IPS DF 4.7 (cell line): Measurements from ENCODE around the gene GMIP.
A peak's percentile ranks its signal among the peaks of the same experiment; 100 is the strongest.

ENCODE experiments used
- DNase-seq: peaks from one replicate; pipeline ENCODE4 v3.0.0-alpha.2; 2013; ENCODE audit warnings: low spot score; ENCODE audit errors: extremely low read depth

Gene GMIP

DNA sequence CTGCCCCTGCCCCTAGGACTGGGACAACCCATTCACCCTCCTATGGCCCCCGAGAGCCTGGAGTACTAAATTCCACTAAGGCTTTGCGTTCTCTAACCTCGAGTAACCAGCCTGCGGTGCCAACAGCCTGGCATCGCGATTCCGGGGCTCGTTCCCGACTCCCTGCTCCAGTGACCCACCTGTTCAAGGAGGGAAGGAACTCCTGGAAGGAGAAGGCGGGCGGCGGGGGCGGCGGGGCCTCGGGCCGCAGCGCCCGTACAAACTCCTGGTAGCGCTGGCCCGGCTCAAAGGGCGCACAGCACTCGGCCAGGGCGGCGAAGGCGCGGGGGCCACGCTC is 6.3 kb downstream of the GMIP start:
- no peak for DNase-seq

DNA sequence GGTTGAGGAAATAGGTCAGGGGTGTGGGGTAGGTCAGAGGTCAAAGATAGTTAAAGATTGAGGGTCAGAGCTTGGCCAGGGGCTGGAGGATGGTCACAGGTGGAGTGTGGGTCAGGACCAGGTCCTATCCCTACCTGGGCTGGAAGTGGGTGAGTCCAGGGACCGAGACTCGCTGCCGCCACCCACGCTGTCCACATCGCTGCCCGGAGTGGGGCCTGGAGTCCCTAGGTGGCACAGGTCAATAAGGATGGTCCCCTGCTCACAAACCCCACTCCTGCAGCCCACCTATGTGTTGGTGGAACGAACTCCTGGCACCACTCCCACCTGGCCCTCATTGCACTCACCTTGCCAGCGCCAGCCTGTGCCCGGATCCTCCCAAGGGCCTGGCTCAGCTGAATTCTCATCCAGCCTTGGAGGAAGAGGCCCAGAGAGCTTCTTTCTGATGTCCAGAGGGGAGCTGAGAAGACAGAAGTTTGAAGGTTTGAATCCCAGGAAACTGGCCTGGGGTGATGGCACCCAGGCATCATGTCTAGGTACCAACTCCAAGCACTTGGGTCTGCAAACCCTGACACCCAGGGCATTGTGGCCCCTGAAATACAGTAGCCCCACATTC is 6.8 kb downstream of the GMIP start:
- DNase-seq, result no peak

DNA sequence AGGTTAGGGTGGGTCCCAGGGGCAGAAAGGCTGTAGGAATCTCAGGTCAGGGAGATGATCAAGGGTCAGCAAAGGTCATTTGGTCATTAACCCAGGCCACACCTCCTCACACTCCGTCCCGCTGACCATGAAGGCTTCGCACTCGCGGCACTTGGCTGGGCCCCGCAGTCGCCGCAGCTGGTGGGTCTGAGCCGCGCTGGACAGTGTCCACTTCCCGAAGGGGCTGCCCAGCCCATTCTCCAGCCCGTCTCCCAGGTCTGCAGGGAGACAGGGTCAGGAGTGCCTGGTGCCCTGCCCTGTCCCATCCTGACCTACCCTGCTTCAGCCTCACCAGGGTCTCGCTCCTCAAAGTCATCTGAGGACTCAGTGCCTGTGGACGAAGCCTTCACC is 8.1 kb downstream of the GMIP start:
- no peak for DNase-seq

DNA sequence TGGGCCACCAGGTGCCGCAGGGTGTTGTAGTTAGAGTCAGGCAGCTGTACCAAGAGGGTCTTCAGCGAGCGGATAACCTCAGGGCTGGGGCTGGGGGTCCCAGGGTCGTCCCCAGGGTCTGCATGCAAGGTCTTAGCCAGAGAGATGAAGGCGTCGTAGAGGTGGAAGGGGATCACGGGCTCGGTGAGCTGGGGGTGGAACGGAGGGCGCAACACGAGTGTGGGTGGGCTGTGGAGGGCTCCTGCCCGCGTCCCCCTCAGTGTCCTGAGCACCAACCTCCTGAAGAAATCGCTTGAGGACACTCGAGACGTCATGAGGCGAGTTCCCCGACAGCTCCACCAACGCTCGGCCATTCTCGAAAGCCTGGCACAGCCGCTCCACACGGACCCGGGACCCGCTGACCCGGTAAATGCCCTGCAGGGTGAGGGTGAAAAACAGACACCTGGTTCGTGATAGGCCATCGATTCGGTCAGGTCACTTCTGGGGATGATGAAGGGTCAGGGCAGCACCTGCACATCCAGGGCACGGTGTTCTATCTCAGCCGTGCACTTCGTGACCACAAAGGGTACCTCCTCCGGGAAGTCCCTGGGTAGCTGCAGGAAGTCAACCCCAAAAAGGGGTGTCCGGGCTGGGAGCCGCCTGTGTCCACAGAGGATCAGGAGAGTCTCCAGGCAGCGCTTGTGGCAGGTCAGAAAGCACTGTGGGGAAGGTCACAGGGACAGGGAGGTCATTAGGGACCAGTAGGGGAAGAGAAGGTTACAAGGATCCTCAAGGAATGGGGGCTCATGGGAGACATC is 8.7 kb downstream of the GMIP start:
- DNase-seq, result no peak

DNA sequence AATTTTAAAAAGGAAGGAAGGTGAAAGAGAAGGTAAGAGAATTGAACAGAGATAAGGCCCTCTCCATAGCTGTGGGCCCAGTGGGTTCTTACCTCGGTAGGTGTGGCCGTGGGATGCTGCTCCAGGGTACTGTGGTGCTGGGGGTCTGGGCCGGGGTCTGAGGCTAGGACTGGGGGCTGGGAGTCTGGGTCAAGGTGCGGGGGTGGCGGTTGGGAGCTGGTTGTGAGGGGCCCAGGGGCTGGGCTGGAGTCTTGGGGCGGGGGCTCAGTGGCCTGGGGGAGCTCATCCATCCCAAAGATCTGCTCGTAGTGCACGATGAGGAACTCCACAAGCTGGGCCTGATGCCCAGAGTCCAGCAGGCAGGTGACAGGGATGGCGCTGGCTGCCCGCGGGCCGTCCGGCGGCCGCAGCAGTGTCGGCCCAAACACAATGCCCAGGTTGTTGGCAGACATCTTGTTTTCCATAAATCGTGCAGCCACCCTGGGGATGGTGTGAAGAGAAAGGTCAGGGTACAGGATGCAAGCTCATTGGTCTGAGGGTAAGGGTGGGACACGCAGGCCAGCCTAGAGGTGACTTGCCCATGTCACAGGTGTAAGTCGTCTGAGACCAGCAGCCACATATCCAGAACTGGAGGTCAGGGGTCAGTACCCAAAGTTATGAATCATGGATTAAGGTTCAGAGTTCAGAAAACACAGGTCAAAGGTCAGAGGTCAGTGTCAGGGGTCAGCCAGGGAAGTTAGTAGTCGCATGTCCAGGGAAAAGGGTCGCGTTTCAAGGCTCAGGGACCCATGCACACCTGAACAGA is 9.5 kb downstream of the GMIP start:
- DNase-seq, result no peak

DNA sequence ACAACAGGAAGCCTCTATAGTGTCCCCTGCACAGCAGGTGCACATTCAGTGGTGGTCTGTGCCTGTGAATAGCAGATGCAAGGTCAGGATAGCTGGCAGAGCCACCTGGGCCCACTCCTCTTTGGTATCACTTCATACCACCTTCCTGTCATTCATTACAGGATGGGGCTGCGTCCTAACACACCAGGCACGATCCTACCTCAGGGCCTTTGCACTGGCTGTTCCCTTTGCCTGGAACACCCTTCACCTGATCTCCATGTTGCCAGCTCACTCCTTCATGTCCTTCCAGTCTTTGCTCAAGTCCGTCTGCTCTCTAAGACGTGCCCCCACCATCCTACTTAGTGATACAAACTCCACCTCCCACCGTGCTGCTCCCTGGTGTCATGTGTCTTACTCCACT is 10.8 kb downstream of the GMIP start:
- DNase-seq, result no peak

DNA sequence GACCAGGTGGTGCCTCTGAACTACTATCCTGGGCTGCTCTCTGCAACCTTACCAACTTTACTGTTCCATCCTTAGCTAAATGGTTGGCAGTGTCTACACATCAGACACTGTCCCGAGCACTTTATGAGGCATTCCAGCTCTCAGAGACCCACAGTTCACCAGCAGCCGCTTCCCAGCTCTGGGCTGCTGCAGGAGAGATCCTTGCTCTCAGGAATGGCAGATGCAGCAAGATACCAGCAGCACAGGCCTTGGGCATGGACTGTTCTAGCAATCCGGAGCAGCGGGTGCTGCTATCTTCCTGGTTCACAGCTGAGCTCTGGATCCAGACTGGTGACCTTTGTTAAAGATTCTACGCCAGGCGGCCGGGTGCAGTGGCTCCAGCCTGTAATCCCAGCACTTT is 12.1 kb downstream of the GMIP start:
- DNase-seq, result no peak

DNA sequence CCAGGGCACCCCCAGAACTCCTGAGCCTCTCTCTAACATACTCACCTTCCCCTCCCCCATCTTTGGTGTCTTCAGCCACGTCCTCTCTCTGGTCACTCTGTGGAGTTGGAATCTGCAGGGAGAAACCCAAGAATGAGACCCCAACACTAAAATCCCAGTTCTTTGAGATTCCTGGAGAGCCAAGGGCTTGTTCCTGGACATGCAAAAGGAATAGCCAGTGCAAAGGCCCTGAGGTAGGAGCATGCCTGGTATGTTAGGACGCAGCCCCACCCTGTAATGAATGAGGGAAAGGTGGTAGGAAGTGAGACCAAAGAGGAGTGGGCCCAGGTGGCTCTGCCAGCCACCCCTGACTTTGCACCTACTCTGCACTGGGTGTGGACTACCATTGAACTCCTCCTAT is 13.0 kb downstream of the GMIP start:
- DNase-seq, result no peak

DNA sequence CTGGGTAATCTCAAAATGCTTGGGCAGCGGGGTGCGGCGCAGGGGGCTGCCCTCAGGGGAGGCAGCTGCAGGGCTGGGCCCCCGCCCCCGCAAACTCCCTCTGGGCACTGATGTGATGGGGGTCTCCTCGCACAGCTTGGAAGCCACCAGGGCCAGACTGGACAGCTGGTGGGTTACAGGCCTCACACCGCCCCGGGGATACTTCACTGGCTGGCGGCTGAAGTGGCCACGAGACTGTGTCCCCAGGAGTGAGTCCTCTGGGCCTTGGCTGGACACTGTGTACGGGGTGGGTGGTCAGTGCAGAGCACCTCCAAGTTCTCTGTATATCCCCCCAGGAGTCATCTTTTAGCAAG is 13.4 kb downstream of the GMIP start:
- no peak for DNase-seq

DNA sequence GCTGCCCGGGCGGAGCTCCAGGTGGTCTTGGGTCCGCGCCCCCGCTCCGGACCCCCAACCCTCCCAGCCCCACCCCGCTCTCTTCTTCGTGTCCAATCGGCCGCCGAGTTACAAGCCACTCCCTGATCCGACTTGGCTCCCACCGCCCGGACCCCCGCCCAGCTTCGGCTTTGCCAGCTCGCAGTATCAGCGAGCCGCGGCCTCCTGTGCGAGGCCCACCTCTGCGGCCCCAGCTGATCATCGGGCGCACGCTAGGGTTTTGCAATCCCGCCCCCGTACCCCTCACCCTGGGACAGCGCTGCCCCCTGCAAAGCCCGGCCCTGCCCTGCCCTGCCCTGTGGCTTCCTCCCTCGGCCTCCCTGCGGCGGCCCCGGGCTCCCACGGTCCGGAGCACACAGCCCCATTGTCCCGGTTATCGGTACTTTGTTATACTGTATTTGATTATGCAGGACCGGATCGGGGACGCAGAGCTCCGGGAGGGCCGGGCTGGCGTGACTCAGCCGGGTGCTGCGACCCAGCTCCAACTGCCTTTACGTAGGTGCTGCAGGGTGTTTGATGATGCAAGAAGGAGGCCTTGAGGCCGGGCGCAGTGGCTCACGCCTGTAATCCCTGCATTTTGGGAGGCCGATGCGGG is 14.8 kb downstream of the GMIP start:
- no peak for DNase-seq

DNA sequence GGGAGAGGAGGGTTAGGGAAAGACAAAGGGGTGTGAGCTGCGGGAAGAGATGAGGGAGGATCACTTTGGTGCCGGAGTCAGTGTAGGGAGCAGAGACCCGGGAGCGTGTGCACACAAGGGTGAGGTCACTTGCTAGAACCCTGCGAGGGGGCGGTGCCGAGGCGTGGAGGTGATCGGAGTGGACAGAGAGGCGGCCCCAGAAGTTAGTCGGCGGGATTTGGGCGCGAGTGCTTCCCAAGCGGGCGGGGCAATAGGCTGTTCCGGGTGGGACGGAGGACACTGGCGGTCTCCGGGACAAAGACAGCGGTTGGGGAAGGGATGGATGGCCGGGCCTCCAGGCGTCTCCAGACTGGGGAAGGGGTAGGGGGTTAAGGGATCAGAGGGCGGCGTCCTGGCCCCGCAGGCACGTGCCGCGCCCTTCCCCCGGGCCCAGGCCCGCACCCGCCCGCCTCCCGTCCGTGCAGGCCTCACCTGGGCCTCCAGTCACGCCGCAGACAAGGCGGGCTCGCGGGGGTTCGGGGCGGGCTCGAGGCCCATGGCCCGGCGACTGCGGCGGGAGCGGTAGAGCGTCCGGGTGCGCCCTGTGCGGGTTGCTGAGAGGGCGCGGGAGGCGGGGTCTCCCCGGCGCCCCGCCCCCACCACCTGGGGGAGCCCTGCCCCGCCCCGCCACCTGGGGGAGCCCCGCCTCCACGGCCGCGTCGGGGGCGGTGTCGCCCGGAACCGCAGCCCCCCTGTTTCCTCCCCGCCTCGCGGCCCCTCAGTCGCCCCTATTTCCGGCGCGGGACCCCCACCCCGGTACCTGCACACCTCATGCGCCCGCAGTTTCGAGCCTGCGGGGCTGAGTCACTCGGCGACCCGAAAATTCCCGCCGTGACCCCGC is 15.6 kb downstream of the GMIP start, which contains the start of gene LPAR2:
Gene LPAR2 (minus strand): TSS at position 600 of the 880 bp plus-strand sequence. CDS start 945 bp downstream, outside the sequence.
- no peak for DNase-seq

DNA sequence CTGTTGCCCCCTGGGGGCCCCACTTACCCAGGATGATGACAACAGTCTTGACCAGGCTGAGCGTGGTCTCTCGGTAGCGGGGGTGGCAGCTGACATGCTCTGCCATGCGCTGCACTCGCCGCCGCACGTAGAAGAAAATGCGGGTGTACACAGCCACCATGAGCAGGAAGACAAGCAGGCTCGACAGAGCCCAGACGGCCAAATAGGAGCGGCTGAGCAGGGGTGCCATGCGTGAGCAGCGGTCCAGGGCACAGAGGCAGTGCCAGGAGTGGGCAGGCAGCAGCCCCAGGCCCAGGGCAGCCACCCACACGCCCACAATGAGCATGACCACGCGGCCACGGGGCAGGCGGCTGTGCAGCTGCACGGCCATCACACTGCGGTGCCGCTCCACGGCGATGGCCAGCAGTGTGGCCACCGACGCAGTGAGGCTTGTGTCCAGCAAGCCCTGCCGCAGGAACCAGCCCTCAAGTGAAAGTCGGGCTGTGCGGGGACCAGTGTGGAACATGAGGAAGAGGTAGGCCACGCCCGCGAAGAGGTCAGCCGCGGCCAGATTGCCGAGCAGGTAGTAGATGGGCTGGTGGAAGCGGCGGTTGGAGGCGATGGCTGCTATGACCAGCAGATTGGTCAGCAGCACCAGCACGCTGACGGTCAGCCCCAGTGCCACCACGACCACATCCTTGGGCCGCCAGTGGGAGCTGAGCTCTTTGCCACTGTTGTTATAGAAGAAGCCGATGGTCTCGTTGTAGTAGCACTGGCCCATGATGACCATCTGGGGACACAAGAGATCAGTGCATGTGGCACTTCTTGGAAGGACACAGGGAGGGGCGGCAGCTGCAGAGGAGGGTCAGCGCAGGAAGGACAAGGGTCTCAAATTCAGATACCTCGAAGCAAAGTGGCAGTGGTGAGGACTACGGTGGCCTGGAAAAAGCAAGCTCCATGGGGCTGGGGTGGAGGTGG is 16.7 kb downstream of the GMIP start:
- DNase-seq, result no peak

DNA sequence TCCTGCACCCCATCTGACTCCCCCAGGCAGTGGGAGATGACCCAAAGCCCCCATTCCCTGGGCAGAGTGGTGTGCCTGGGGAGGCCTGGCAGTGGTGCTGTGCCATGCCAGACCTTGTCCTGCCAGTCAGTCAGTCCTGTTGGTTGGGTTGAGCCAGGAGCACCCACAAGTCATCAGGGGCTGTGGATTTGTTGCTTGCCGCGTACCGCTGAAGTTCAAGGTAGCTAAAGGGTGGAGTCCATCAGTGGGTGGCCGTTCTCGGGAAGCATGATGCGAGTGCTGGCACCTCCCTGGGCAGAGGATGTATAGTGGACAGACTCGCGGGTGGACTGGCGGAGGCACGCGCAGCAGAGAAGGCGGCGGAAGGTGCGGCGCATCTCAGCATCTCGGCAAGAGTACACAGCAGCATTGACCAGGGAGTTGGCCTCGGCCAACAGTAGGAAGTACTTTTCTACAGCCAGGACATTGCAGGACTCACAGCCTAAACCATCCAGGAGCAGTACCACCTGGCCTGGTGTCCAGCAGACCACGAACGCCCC is 19.4 kb downstream of the GMIP start:
- DNase-seq, result no peak

DNA sequence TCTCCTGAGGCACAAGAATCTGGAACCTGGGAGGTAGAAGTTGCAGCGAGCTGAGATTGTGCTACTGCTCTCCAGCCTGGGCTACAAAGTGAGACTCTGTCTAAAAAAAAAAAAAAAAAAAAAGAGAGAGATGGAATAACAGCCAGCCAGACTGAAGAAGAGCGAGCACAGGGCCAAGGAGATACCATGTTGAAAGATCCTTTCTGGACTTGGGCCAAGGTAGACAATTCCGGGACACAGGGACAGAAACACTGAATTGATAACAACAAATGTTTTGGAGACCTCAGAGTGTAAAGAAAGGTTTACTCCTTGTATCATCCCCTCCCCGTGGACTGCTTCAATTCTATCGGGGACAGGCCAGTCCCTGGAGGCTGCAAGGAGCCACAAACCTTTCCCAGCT is 20.1 kb downstream of the GMIP start:
- no peak for DNase-seq

DNA sequence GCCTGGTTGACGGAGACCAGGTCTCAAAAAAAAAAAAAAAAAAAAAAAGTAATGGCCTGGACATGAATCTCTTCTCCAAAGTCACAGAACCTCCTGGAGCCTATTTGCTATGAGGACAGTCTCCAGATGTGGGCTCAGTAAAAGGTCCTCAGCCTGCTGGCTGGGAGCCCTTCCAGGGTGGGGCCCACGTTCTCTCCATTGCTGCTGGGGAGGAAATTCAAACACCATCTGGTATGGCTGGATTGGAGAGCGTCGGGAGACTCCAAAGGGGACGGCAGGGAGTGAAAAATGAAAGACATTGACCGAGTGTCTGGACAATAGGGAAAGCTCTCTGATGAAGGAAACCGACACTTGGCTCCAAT is 23.6 kb downstream of the GMIP start:
- no peak for DNase-seq

DNA sequence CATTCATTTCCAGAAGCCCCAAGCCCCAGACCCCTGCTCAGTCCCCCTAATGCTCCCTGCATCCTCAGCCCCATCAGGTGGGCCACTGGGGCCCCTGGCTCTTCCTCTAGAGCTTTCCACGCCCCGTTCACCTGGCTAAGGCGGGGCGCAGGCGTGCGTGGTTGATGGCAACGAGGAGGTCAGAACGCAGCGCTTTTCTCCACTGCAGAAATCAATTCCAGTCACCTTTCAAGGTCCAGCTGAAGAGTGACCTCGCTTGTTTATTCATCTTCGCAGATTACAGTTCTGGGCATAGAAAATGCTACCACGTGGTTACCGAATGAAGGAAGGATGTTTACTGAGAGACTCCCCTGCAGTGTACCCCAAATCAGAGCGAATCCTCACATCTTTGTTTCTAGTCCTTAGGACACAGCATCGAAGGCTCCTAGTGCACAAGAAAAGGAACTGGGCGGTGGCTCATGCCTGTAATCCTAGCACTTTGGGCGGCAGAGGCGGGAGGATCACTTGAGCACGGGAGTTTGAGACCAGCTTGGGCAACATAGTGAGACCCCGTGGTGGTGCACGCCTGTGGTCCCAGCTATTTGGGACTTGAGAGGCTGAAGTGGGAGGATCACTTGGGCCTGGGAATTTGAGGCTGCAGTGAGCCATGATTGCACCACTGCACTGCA is 24.1 kb downstream of the GMIP start:
- DNase-seq, result no peak

DNA sequence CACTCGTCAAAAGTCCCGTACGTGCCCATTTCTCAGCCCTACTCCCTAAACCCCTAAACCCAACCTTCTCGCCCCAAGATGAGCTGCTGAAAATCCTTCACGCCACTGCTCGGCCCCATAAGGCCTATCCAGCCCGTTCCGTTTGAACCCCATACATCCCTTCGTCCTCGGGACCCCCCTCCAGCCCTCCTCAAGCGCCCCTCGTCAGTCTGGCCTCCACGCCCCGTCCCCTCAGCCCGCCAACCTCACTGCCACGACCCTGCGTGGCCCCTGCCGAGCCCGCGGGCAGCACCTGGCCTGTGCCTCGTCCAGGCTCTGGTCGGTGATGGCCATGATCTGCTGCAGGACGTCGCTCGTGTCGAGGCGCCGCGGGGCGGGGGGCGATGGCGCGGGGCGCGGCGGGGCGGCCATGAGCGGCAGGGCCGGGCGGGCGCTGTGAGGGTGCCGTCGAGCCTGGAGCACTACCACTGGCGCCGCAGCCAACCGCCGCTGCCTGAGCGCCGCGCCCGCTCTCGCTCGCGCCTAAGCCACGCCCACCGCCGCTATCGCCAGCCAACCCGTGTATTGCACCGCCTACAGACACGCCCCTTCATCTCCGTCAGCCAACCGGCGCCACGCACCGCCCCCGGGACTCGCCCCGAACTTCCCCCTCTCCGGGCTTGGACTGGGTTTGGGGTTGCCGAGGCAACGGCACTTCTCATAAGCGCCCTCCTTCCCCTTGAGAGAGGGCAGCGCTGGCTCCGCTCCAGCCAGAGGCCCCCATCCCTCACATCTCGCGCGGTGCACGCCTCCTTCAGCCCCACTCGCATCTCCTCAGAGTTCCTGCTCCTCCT is 25.0 kb downstream of the GMIP start, which contains the start of gene PBX4:
Gene PBX4 (minus strand): TSS at position 469 of the 833 bp plus-strand sequence. CDS start 58 bp downstream, at position 411.
- DNase-seq, result peak; percentile 89

DNA sequence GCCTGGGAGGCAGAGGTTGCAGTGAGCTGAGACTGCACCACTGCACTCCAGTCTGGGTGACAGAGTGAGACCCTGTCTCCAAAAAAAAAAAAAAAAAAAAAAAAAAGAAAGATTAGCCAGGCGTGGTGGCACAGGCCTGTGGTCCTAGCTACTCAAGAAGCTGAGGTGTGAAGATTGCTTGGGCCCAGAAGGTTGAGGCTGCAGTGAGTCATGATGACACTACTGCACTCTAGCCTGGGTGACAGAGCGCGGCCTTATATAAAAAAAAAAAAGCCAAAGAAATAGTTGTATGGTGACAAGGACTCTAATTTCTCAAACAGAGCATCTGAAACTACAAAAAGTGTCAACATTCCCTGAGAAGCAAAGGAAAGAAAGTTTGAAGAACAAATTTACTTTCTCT is 28.4 kb downstream of the GMIP start:
- DNase-seq, result no peak
